Lower leg skin (tissue), 3 donors: ENCODE results near the gene BCL11A.

ENCODE experiments used
- CTCF ChIP-seq, 3 donors: fragments of 450-650 bp; IDR thresholded peaks; one replicate each; pipeline ENCODE4 v1.5.1; 2016; ENCODE audit warnings: antibody characterized with exemption in 3 of 3, mild to moderate bottlenecking in 3 of 3, moderate library complexity in 2 of 3
- POLR2A ChIP-seq, 2 donors: fragments of 450-650 bp; IDR thresholded peaks; one replicate each; pipeline ENCODE4 v1.6.1; 2016 to 2017; ENCODE audit warnings: antibody characterized with exemption in 2 of 2, mild to moderate bottlenecking in 1 of 2, moderate library complexity in 1 of 2

GRCh38 chr2:60525899-60526298 lies 27.6 kb downstream of the BCL11A start:
- no peak for TF ChIP-seq CTCF (IDR thresholded peaks at IDR 0.05)
- TF ChIP-seq POLR2A (IDR thresholded peaks at IDR 0.05): no peak
